NCI-H1092 (cell line): ENCODE measurements around the gene ZNF665.
"Not testable (repeated sequence)": the region's sequence is repeated elsewhere in the genome, so short reads cannot be mapped to it uniquely, and the experiment has no call there.

Source experiments
- DNase-seq: peaks from one replicate; lab custom pipeline; 2025; lab: John Stamatoyannopoulos, UW

ZNF665 gene

DNA sequence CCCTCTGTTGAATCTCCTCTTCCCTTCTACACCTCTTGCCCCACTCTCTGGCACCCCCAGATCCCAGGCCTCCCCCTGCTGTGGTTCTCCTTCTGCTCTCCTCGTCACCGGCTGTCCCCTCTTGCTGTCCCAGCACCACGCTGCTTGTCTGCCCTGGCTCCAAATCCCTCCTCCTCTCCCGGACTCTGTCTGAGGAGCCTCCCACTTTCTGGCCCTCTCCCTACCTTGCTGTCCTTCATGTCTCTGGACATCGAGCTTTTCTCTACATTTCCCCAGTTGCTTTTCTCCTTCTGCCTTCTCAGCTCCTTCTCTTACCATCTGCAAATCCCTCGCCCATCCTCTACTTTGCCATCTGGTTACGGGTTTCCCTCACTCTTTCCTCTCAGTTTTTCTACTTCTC lies 35.5 kb downstream of the ZNF665 start:
- DNase-seq = no peak

DNA sequence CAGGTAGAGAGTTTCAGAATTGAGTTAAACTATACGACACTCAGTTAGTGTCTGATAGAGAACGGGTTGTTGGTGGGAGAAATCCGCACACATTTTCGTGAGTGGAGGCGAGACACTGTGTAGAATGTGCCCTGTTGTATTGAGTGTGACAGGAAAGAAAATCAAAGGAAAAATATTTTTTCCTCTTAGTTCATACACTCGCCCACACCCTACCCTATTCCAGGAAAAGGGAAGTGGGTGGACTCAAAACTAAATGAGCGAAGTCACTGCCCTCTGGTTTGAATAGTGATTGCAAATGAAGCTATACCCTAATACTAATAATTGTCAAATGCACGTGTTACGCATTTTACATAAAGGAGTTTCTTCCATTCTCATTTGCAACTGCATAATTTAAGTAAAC lies 36.3 kb downstream of the ZNF665 start:
- DNase-seq = no peak

DNA sequence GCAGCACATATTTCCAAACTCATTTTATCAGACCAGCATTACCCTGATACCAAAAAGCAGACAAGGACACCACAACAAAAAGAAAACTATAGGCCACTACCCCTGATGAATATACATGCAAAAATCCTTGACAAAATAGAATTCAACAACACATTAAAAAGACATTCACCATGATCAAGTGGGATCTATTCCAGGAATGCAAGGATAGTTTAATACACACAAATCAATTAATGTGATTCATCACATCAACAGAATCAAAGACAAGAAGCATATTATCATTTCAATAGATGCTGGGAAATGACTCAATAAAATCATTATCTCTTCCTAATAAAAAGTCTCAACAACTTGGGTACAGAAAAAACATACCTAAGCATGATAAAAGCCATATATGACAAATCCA lies 45.5 kb downstream of the ZNF665 start:
- DNase-seq = no peak

GRCh38 chr19:53140351-53140750 lies 52.8 kb downstream of the ZNF665 start:
- DNase-seq = no peak

DNA sequence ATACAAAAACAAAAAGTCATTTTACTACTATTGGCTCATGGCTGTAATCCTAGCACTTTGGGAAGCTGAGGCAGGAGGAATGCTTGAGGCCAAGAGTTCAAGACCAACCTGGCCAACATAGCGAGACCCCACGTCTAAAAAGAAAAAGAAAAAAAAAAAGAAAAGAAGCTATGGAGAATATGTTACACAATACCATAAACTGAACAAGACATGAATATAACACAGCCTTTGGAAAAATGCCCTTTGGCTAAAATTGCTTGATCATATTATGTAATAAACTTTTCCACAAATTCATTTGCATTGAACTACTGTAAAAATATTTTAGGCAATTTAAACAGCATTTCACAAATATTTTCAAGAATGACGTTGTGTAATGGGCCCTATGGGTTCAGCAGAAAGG lies 56.7 kb downstream of the ZNF665 start:
- DNase-seq = no peak

DNA sequence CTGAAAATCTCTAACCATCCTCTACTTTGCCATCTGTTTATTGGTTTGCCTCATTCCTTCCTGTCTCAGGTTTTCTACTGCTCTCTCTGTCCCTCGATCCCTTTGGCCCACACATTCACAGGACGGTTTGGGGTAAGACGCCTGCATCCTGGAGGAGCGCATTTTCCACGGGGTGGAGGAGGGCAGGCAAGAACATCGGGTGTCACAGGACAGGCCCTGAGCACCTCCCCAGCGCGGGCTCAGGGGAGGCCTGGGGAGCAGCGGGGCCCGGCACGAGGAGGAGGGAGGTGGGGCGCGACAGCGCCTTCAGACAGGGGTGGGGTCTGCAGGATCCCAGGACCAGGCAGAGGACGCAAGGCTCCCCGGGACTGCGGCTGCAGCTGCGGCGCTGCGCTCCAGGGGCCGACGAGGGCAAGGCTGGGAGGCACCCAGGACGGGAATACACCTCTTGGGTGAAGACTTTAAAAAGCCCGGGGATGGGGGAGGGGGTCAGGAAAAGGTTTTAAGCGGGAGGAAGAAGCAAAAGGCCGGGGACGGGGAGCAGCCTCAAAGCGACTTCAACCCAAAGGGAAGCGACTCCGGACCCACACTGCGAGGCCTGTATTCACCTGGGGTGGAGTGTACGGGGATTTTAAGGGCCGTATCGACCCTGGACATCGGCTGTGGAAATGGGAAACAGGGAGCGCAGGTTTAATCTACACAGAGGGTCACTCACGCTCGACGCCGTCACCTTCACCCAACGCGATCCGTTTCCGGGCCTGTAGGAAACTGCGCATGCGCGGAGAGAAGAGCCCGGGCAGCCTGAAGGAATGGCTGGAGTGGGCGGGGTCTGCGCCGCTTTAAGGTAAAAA lies 60.8 kb downstream of the ZNF665 start, which contains the start of gene ZNF415:
Gene ZNF415, minus strand, starts transcription at position 770 of the 851 bp plus-strand sequence. CDS start 10,234 bp downstream, outside the sequence.
- peak; percentile 40 for DNase-seq

DNA sequence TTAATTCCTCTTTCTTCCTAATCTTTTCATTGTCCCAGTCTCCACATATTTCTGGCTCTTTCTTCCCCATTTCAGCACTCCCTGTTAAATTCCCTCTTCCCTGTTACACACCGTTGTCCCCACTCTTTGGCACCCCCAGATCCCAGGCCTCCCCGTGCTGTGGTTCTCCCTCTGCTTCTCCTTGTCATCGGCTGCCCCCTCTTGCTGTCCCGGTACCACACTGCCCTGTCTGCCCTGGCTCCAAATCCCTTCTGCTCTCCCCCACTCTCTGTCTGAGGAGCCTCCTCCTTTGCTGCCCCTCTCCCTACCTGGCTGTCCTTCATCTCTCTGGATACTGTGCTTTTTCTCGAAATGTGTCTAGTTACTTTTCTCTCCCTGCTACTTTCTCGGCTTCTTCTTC lies 61.4 kb downstream of the ZNF665 start:
- DNase-seq = no peak

GRCh38 chr19:53131085-53131590 lies 62.0 kb downstream of the ZNF665 start:
- DNase-seq = no peak

DNA sequence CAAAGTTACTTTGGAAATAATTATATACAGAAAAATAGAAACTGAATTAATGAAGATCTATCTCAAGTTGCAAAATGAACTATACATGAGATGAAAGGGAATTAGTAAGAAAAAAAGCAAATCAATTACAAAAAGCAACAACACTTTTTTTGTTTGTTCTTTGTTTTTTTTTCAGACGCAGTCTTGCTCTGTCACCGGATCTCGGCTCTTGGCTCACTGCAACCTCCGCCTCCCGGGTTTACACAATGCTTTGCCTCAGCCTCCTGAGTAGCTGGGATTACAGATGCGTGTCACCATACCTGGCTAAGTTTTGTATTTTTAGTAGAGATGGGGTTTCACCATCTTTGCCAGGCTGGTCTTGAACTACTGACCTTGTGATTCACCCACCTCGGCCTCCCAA lies 62.7 kb downstream of the ZNF665 start:
- no peak for DNase-seq

GRCh38 chr19:53126733-53127526 lies 66.2 kb downstream of the ZNF665 start:
- DNase-seq = not testable (repeated sequence)

DNA sequence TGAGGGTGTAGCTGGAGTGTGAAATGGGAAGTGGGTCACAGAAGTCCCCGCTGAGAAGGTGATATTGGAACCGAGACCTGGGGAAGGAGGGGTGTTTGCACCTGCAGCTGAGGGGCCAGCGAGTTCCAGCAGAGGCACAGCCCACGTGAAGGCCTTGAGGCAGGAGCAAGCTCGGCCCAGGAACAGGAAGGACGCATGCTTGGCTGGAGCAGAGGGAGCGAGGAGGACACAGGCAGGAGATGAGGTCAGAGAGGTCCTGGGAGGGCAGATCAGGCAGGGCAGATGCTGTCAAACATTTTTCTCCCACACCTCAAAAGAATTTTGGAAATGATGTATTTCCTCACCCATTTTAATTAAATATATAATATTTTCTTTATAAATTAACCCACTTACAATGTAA lies 69.8 kb downstream of the ZNF665 start:
- no peak for DNase-seq
